GM21423 (cell line): Measurements from ENCODE around the gene SLC12A8.
A peak's percentile ranks its signal among the peaks of the same experiment; 100 is the strongest.

Source experiments
- ATAC-seq: cut with Tn5 transposase; IDR thresholded peaks from one replicate; pipeline ENCODE4 v1.9.1; 2021; ENCODE audit warnings: mild to moderate bottlenecking, moderate library complexity; ENCODE audit not compliant: unreplicated experiment

Gene SLC12A8

GRCh38 chr3:125055913-125056745 lies 156.4 kb downstream of the SLC12A8 start, which contains the start of gene HEG1:
TSS of gene HEG1 (minus strand) at chr3:125055997. CDS start at chr3:125055890, 107 bp downstream.
- ATAC-seq: peak; percentile 56

- peak; percentile 23 for ATAC-seq
Measured at GRCh38 chr3:125055331-125055912, 157.1 kb downstream of the SLC12A8 start.

- ATAC-seq: no peak
Measured at GRCh38 chr3:125054449-125055329, 157.9 kb downstream of the SLC12A8 start.

GRCh38 chr3:125054062-125054448 lies 158.5 kb downstream of the SLC12A8 start:
- ATAC-seq: no peak

GRCh38 chr3:125053304-125053699 lies 159.2 kb downstream of the SLC12A8 start:
- ATAC-seq: no peak

GRCh38 chr3:125052624-125053303 lies 159.8 kb downstream of the SLC12A8 start:
- no peak for ATAC-seq

GRCh38 chr3:125051715-125052581 lies 160.6 kb downstream of the SLC12A8 start:
- no peak for ATAC-seq

- no peak for ATAC-seq
Measured at GRCh38 chr3:125051205-125051604, 161.3 kb downstream of the SLC12A8 start.

GRCh38 chr3:125050488-125051090 lies 162.0 kb downstream of the SLC12A8 start:
- ATAC-seq: no peak

GRCh38 chr3:125048282-125048681 lies 164.3 kb downstream of the SLC12A8 start:
- no peak for ATAC-seq

GRCh38 chr3:125045965-125046364 lies 166.6 kb downstream of the SLC12A8 start:
- no peak for ATAC-seq

GRCh38 chr3:125045194-125045593 lies 167.4 kb downstream of the SLC12A8 start:
- no peak for ATAC-seq

- no peak for ATAC-seq
Measured at GRCh38 chr3:125043599-125044151, 168.9 kb downstream of the SLC12A8 start.

- ATAC-seq: no peak
Measured at GRCh38 chr3:125042725-125043406, 169.7 kb downstream of the SLC12A8 start.

- ATAC-seq: no peak
Measured at GRCh38 chr3:125039131-125040100, 173.1 kb downstream of the SLC12A8 start.

GRCh38 chr3:125037498-125038150 lies 174.9 kb downstream of the SLC12A8 start:
- no peak for ATAC-seq

- peak; percentile 76 for ATAC-seq
Measured at GRCh38 chr3:125035217-125035616, 177.3 kb downstream of the SLC12A8 start.
